ENCODE data around the gene CACNA1G. TPM values are rescaled to one million over a fixed set of nuclear protein-coding genes. Genes with fewer than 3 reads are reported as not detected.

The CACNA1G gene
- total RNA-seq, 1 experiment from 2014 or later, result not detected

DNA sequence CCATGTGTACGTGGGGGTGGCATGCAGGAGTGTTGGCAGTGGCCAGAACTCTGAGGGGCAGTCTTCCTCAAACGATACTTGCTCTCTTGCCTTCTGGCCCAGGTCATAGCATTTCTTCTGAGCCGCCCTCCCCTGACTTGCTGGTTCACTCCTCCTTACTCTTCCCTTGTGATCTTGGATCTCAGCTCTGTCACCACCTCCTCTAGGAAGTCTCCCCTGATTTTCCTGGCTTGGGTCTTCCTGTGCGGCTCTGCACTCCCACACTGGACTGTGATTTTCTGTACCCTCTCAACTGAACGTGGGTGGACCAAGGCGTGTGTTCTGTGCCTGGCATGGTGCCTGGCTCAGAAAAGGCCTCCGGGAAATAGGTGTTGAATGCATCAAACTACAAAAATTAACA lies 25.1 kb upstream of the CACNA1G start:
- no peak overlapping the region for H2AFZ ChIP-seq (ENCODE audit: low read length)
- 0 out of 2 replicates have a peak, but pooled peaks cover 4% of the 10 kb centered on the region for H4K20me1 ChIP-seq (ENCODE audit: insufficient read depth, low read depth, low read length)
- no peak for DNase-seq
- no peaks in the 10 kb centered on the region for H3K79me2 ChIP-seq (ENCODE audit: low read length)
- no peaks in the 10 kb centered on the region for H3K36me3 ChIP-seq (ENCODE audit: insufficient read depth, low read length)
- no peak overlapping the region for H3K4me3 ChIP-seq (ENCODE audit: low read length)
- H3K4me2 ChIP-seq (ENCODE audit: low read depth, low read length, poor library complexity, severe bottlenecking), result no peak overlapping the region
- H3K4me1 ChIP-seq (ENCODE audit: low read length), result no peaks in the 10 kb centered on the region
- no peaks in the 10 kb centered on the region for H3K27me3 ChIP-seq (ENCODE audit: low read length)
- no peak overlapping the region for H3K9ac ChIP-seq (ENCODE audit: low read length)
- H3K9me2 ChIP-seq (replicated peaks; ENCODE audit: insufficient read depth, low read length), result no peaks in the 10 kb centered on the region
- no peak overlapping the region for H3K27ac ChIP-seq (ENCODE audit: low read length)
- H3K9me3 ChIP-seq (ENCODE audit: low read length), result no peaks in the 10 kb centered on the region

DNA sequence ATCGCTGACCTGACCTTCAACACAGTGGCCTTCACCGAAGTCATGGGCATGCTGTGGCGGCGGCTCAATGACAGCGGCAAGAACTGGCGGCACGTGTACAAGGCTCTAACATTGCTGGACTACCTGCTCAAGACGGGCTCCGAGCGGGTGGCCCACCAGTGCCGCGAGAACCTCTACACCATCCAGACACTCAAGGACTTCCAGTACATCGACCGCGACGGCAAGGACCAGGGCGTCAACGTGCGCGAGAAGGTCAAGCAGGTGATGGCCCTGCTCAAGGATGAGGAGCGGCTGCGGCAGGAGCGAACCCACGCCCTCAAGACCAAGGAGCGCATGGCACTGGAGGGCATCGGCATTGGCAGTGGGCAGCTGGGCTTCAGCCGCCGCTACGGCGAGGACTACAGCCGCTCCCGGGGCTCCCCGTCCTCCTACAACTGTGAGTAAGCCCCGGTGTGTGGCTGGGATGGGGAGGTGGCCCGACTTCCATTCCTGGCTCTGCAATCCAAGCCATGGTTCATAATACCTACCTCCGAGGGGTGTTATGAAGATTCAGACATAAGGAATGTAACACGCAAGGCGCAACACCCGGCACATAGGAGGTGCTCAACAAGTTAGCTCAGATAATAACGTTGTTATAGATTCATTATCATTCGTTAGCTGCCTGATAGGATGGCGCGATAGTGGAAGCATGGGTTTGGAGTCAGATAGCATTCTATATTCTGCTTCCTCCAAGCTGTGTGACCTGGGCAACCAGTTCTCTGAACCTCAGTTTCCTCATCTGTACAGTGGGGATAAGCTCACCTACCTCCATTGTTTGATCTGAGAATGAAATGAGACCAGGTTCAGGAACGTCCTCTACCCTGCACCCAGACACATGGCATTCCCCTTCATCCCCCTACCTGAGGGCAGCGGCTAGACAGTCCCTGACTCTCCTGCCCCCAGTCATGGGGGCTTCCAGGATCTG lies 23.6 kb upstream of the CACNA1G start:
- no peak for DNase-seq
- Histone ChIP-seq H3K9me3 (ENCODE audit: low read length) (no peaks in the 10 kb centered on the region), H3K9me2 (replicated peaks; ENCODE audit: insufficient read depth, low read length) (no peaks in the 10 kb centered on the region), H3K36me3 (ENCODE audit: insufficient read depth, low read length) (no peaks in the 10 kb centered on the region), H4K20me1 (ENCODE audit: insufficient read depth, low read depth, low read length) (0 out of 2 replicates have a peak, but pooled peaks cover 4% of the 10 kb centered on the region), H3K4me2 (ENCODE audit: low read depth, low read length, poor library complexity, severe bottlenecking) (no peak overlapping the region), H3K9ac (ENCODE audit: low read length) (no peak overlapping the region), H3K4me1 (ENCODE audit: low read length) (peaks cover 8% of the 10 kb centered on the region), H3K4me3 (ENCODE audit: low read length) (no peak overlapping the region), H2AFZ (ENCODE audit: low read length) (no peak overlapping the region), H3K27me3 (ENCODE audit: low read length) (no peaks in the 10 kb centered on the region), H3K27ac (ENCODE audit: low read length) (no peak overlapping the region), H3K79me2 (ENCODE audit: low read length) (no peaks in the 10 kb centered on the region)

DNA sequence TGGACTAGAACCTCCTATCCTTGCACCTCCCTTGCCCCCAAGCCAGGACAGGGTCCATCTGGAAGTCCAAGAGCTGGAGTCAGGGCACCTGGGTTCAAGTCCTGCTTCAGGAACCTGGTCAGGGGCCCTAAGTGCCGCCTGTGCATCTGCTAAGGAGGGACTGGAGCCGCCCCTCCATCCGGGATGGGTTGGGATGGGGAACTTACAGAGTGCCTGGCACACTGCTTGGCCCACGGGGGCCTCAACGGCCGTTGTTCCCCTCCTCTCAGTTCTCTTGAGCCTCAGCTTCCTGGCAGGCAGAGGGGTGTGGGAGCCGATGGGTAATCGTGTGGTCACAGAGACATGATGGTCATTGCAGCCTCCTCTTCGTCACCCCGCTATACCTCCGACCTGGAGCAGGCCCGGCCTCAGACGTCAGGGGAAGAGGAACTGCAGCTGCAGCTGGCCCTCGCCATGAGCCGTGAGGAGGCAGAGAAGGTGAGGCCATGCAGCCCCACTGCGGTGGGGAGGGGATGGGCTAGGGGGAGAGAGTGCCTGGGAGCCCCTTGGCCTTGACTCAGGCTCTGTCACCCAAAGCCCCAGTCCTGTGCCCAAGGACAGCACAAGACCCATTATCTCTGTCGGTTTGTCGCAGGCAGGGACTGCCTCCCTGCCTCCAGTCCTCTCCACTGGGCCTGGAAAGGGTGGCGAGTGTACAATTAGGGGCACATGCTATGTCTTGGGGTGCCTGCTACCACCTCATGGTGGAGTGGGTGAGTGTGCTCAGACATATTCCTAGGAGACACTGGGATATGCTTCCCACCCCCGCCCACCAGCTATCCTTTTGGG lies 22.6 kb upstream of the CACNA1G start:
- no peaks in the 10 kb centered on the region for H3K27me3 ChIP-seq (ENCODE audit: low read length)
- no peak for DNase-seq
- H3K4me2 ChIP-seq (ENCODE audit: low read depth, low read length, poor library complexity, severe bottlenecking), result no peak overlapping the region
- H3K4me3 ChIP-seq (ENCODE audit: low read length), result no peak overlapping the region
- H3K4me1 ChIP-seq (ENCODE audit: low read length), result peaks cover 14% of the 10 kb centered on the region
- H3K79me2 ChIP-seq (ENCODE audit: low read length), result no peaks in the 10 kb centered on the region
- H3K36me3 ChIP-seq (ENCODE audit: insufficient read depth, low read length), result no peaks in the 10 kb centered on the region
- H3K9me2 ChIP-seq (replicated peaks; ENCODE audit: insufficient read depth, low read length), result no peaks in the 10 kb centered on the region
- no peak overlapping the region for H3K9ac ChIP-seq (ENCODE audit: low read length)
- no peaks in the 10 kb centered on the region for H3K9me3 ChIP-seq (ENCODE audit: low read length)
- 0 out of 2 replicates have a peak, but pooled peaks cover 4% of the 10 kb centered on the region for H4K20me1 ChIP-seq (ENCODE audit: insufficient read depth, low read depth, low read length)
- no peak overlapping the region for H3K27ac ChIP-seq (ENCODE audit: low read length)
- H2AFZ ChIP-seq (ENCODE audit: low read length), result no peak overlapping the region

- Histone ChIP-seq H3K36me3 (ENCODE audit: insufficient read depth, low read length) (no peaks in the 10 kb centered on the region), H3K9me3 (ENCODE audit: low read length) (no peaks in the 10 kb centered on the region), H3K79me2 (ENCODE audit: low read length) (no peaks in the 10 kb centered on the region), H3K9me2 (replicated peaks; ENCODE audit: insufficient read depth, low read length) (no peaks in the 10 kb centered on the region), H2AFZ (ENCODE audit: low read length) (no peak overlapping the region), H3K27me3 (ENCODE audit: low read length) (no peaks in the 10 kb centered on the region), H3K4me1 (ENCODE audit: low read length) (peaks cover 14% of the 10 kb centered on the region), H3K4me2 (ENCODE audit: low read depth, low read length, poor library complexity, severe bottlenecking) (no peak overlapping the region), H4K20me1 (ENCODE audit: insufficient read depth, low read depth, low read length) (0 out of 2 replicates have a peak, but pooled peaks cover 4% of the 10 kb centered on the region), H3K27ac (ENCODE audit: low read length) (no peak overlapping the region), H3K4me3 (ENCODE audit: low read length) (no peak overlapping the region), H3K9ac (ENCODE audit: low read length) (no peak overlapping the region)
- DNase-seq, result no peak
Measured at GRCh38 chr17:50538549-50539410, 21.7 kb upstream of the CACNA1G start.

GRCh38 chr17:50539762-50540559 lies 20.6 kb upstream of the CACNA1G start:
- no peaks in the 10 kb centered on the region for H3K36me3 ChIP-seq (ENCODE audit: insufficient read depth, low read length)
- no peak overlapping the region for H3K4me2 ChIP-seq (ENCODE audit: low read depth, low read length, poor library complexity, severe bottlenecking)
- H3K4me3 ChIP-seq (ENCODE audit: low read length), result no peak overlapping the region
- no peak for DNase-seq
- no peaks in the 10 kb centered on the region for H3K27me3 ChIP-seq (ENCODE audit: low read length)
- H3K9me3 ChIP-seq (ENCODE audit: low read length), result no peaks in the 10 kb centered on the region
- H2AFZ ChIP-seq (ENCODE audit: low read length), result no peak overlapping the region
- H4K20me1 ChIP-seq (ENCODE audit: insufficient read depth, low read depth, low read length), result 0 out of 2 replicates have a peak, but pooled peaks cover 4% of the 10 kb centered on the region
- H3K4me1 ChIP-seq (ENCODE audit: low read length), result peaks cover 14% of the 10 kb centered on the region
- H3K27ac ChIP-seq (ENCODE audit: low read length), result no peak overlapping the region
- no peaks in the 10 kb centered on the region for H3K9me2 ChIP-seq (replicated peaks; ENCODE audit: insufficient read depth, low read length)
- no peaks in the 10 kb centered on the region for H3K79me2 ChIP-seq (ENCODE audit: low read length)
- no peak overlapping the region for H3K9ac ChIP-seq (ENCODE audit: low read length)

- Histone ChIP-seq H3K9me2 (replicated peaks; ENCODE audit: insufficient read depth, low read length) (no peaks in the 10 kb centered on the region), H3K27ac (ENCODE audit: low read length) (no peak overlapping the region), H3K27me3 (ENCODE audit: low read length) (no peaks in the 10 kb centered on the region), H2AFZ (ENCODE audit: low read length) (no peak overlapping the region), H4K20me1 (ENCODE audit: insufficient read depth, low read depth, low read length) (no peaks in the 10 kb centered on the region), H3K9ac (ENCODE audit: low read length) (peak overlapping the region; percentile 66), H3K36me3 (ENCODE audit: insufficient read depth, low read length) (no peaks in the 10 kb centered on the region), H3K4me2 (ENCODE audit: low read depth, low read length, poor library complexity, severe bottlenecking) (peak overlapping the region; percentile 79), H3K4me3 (ENCODE audit: low read length) (peak overlapping the region; percentile 71), H3K4me1 (ENCODE audit: low read length) (peaks cover 14% of the 10 kb centered on the region), H3K9me3 (ENCODE audit: low read length) (no peaks in the 10 kb centered on the region), H3K79me2 (ENCODE audit: low read length) (no peaks in the 10 kb centered on the region)
- DNase-seq, result no peak
Measured at GRCh38 chr17:50540560-50541401, 19.7 kb upstream of the CACNA1G start.

DNA sequence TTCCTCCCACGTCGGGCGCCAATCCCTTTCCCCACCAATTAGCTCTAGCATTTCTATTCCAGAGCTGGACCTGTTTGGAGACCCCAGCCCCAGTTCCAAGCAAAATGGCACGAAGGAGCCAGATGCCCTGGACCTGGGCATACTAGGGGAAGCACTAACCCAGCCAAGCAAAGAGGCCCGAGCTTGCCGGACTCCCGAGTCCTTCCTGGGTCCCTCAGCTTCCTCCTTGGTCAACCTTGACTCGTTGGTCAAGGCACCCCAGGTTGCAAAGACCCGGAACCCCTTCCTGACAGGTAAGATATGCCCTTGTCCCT lies 19.2 kb upstream of the CACNA1G start:
- peak overlapping the region; percentile 66 for H3K9ac ChIP-seq (ENCODE audit: low read length)
- DNase-seq, result no peak

More for the DNA sequence above, 19.2 kb upstream of the CACNA1G start:
- no peaks in the 10 kb centered on the region for H3K9me2 ChIP-seq (replicated peaks; ENCODE audit: insufficient read depth, low read length)
- H3K4me3 ChIP-seq (ENCODE audit: low read length), result peak overlapping the region; percentile 71
- H3K36me3 ChIP-seq (ENCODE audit: insufficient read depth, low read length), result no peaks in the 10 kb centered on the region
- H3K4me2 ChIP-seq (ENCODE audit: low read depth, low read length, poor library complexity, severe bottlenecking), result peak overlapping the region; percentile 79
- no peaks in the 10 kb centered on the region for H3K9me3 ChIP-seq (ENCODE audit: low read length)
- H3K4me1 ChIP-seq (ENCODE audit: low read length), result peaks cover 14% of the 10 kb centered on the region
- peak overlapping the region; percentile 83; the same call in 1 of the 2 replicates for H2AFZ ChIP-seq (ENCODE audit: low read length)
- no peaks in the 10 kb centered on the region for H3K27me3 ChIP-seq (ENCODE audit: low read length)
- no peak overlapping the region for H3K27ac ChIP-seq (ENCODE audit: low read length)
- no peaks in the 10 kb centered on the region for H4K20me1 ChIP-seq (ENCODE audit: insufficient read depth, low read depth, low read length)
- no peaks in the 10 kb centered on the region for H3K79me2 ChIP-seq (ENCODE audit: low read length)
